Fibroblast of skin of left quadriceps (primary cell): Measurements from ENCODE around the gene MAD1L1.
"Not testable (repeated sequence)": the region's sequence is repeated elsewhere in the genome, so short reads cannot be mapped to it uniquely, and the experiment has no call there.

Experiments used
- DNase-seq, 2 experiments: peaks; one replicate each; pipeline ENCODE4 v3.0.0-alpha.2; 2013; ENCODE audit warnings: low read depth in 2 of 2

Gene MAD1L1

DNA sequence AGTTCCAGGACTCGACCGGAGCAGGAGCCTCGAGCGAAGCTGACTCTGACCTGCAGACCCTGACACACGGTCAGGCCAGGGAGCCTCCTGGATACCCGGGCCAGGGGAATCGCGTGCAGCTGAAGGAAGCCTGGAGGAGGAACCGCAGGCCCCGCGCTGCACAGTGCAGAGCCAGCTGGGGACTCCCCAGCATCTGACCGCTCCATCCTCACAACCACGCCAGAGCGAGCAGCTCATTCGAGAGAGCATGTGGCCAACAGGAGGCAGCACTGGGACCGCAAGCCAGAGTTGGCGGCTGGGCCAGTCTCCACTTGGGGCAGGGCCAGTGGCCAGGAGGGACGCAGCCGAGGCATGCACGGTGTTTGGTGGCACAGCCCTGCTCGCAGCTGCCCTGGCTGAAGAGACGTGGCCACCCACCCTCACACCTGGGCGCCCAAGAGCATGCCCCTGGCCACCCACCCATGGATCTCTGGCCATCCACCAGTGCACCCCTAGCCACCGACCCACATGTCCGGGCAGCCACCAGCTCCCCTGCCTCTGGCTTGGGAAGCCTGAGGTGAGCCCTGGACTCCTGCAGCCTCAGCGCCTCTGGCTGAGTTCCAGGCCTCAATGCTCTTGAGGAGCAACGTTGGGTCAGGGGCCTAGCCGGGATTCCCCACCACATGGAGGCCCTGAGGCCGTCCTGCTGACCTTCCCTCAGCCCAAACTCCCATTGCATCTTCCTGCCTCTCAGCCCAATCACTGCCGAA is 348.7 kb downstream of the MAD1L1 start:
- no peak for DNase-seq

GRCh38 chr7:1883031-1883761 is 349.5 kb downstream of the MAD1L1 start:
- peak; percentile 49 to 63 for DNase-seq

DNA sequence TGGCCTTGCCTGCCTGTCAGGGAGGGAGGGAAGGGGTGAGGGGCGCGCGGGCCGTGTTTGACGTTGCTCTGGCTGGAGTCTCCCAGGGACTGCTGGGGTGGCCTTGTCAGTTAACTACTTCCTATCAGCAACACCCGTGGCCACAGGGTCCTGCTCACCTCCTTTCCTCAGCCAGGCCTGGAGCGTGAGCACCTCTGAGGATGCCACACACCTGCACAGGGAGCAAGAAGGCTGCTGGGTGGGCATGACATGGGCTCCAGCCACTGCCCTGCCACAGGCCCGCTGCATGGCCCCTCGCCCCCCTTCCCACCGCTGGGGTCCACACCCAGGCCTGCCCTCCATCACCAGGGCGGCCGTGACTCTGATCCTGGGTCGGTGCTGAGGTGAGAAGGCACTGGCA is 350.3 kb downstream of the MAD1L1 start:
- no peak for DNase-seq

DNA sequence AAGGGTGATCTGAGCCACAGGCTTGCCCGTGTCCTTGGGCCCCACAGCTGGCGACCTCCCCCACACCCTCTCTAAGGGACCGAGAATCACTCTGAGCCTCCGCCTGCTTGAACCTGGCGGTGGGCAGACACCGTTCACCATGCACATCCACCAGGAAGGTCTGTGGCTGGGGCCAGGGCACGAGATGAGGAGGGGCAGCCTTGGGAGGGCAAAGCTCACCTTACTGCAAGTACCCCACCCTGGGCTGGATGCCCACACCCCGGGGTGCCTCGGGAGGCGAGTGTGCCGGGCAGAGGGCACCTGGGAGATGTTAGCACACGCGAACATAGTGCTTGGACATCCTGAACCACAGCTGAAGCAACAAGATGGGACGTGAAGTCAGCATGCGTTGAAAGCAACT is 350.8 kb downstream of the MAD1L1 start:
- no peak for DNase-seq

GRCh38 chr7:1876641-1877040 is 356.1 kb downstream of the MAD1L1 start:
- DNase-seq: not testable (repeated sequence)

DNA sequence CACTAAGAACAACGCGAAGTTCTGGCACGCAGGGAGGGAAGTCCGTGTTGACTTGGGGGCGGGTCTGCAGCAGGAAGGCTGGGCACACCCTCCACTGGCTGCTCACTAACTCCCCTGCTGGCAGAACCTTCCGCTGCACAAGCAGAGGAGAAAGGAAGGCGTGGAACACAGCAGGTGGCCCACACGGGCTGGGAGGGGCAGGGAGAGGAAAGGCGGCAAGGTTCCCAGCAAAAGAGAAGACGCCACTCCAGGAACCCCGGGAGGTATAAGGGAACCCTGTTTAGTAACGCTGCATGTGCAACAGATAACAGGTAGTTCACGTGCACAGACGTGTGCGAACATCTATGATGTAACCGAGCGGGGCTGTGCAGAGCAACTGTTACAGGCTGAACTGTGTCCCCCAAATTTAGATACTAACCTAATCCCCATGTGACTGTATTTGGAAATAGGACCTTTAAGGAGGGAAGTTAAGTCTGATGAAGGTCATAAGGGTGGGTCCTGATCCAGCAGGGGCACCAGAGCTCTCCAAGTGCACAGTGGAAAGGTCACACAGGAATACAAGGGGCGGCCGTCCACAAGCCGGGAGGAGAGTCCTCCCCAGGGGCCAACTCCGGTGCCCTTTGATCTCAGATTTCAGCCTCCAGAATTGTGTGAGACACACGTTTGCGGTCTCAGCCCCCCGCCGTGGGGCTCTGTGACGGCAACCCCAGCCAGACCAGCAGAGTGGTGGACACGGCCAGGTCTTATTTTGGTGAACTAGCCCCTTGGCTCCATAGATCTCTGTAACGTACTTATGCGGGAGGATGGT is 357.1 kb downstream of the MAD1L1 start:
- not testable (repeated sequence) for DNase-seq

GRCh38 chr7:1874590-1875391 is 358.0 kb downstream of the MAD1L1 start:
- not testable (repeated sequence) for DNase-seq

DNA sequence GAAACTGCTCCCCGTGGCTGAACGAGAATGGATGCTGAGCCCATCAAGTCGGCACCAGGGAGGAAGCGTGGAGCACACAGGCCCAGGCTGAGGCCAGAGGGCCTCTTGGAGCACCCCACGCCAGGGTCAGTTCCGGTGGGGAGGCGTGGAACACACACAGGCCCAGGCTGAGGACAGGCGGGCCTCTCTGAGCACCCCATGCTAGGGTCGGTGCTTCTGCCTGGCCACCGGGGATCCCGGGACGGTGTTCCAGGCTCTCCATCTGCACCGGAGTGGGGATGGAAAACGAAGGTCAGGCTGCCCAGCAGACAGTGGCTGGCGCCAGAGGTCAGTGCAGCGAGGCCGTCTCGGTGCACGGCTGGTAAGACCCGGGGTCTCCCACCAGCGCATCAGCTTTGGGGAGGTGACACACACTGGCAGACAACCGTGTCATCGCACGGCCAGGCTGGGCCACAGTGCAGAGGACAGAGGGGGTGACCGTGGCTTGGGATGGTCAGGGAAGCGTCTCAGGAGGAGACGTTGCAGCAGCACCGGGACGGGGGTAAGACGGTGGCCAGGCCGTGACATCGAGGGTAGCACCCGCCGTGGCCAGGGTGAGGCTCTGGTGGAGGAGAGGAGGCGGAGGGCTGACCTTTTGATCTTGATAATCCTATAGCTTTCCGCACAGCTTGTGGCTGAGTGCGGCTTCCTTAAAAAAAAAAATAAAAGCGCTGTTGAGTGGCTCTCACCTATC is 358.7 kb downstream of the MAD1L1 start:
- DNase-seq: no peak

GRCh38 chr7:1873421-1873820 is 359.3 kb downstream of the MAD1L1 start:
- no peak for DNase-seq

GRCh38 chr7:1873070-1873405 is 359.7 kb downstream of the MAD1L1 start:
- no peak for DNase-seq

GRCh38 chr7:1872191-1873069 is 360.3 kb downstream of the MAD1L1 start:
- no peak for DNase-seq

DNA sequence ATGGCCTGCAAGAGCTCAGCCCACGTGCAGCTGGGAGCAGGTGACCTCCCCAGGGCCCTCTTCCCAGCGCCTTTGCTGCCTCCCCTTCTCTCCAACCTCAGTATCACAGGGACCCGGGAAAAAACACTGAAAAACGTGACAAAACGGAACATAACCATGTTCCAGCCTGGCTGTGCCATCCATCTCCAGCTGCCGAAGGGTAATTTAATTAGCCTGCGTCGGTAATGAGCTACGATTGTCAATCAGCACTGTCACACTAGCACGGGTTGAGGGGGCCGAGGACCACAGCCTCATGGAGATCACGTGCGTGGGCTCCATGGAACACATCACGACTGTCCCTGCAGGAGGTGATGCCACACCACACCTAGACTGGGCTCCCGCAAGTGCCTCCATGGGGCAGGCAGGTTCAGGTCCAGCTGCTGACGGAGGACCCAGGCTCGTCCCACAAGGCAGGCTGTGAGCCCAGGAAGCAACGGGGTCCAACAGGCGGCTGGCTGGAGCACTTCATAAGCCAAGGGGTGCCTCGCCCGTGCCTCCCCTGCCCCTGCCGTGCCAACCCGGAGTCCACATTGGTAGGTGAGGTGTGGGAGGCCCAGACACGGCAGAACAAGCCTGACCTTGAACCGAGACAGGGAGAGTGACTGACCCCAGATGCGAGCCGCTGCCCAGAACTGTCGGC is 363.2 kb downstream of the MAD1L1 start:
- DNase-seq: no peak

- no peak for DNase-seq
These were observed 364.1 kb downstream of the MAD1L1 start for GRCh38 chr7:1868516-1869165.

DNA sequence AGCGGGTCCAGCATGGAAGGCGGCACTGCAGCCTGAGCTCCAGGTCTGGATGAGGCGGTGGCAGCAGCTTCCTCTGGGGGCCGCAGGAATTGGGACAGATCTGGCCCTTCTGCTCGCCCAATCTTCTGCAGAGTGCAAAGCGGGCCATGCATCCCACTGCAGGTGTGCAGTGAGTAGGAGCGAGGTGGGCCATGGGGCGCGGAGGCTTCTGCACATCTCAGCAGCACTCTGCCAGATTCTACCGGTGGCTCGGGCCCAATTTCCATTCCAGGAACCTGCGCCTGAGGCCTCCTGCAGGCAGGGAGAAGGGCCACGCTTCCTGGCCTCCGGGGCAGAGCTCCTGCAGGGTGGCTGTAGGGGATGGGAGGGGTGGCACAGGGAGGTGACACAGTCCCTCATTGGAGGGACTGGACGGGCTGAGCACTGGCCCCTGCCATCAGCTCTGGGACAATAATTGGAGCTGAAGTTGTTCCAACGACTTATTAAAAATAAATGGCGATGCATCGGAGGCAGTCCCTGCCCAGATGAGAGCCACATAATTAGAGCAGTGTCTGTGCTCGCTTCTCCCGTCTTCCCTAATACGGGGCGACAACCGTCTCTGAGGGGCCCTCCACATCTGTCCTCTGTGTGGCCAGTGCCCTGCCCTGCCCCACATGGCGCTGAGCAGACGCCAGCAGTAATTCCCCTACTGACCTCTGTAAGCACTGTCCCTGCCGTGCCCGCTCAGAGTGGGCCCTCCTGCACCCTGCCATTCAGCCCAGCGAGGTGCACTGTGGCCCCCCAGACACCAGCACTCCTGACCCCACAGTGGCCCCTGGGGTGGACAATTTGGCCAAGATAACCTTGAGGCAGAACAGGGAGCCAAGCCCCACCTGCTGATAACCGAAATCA is 365.1 kb downstream of the MAD1L1 start:
- no peak for DNase-seq

- no peak for DNase-seq
These were observed 366.1 kb downstream of the MAD1L1 start for GRCh38 chr7:1866601-1867000.

- DNase-seq: no peak
These were observed 367.0 kb downstream of the MAD1L1 start for GRCh38 chr7:1865571-1866255.

DNA sequence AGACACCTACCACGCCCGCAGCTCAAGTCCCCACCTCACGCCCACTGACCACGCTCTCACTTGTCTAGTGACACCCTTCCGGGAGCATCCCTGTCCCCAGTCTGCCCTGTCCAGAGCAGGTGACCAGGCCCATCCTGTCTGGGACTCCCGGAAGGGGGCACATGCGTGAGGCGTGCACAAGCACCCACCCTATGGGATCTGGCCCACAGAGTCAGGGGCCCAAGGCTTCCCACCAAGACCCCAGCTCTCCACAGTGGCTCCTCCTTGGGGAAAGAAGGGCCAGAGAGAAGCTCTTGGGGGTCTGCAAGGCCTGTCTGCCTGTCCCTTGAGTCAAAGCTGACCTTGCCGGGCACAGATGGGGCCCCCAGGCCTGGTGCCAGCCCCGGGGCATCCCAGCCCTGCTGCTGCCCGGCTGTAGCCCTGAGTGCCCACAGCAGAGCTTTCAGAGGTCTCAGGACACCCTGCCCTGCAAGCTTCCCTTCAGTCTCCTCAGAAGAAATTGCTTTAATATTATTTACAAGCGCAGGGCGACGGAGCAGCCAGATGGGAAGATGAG is 367.7 kb downstream of the MAD1L1 start:
- DNase-seq: no peak
